ENCODE results near the gene TMEM131L.

DNA sequence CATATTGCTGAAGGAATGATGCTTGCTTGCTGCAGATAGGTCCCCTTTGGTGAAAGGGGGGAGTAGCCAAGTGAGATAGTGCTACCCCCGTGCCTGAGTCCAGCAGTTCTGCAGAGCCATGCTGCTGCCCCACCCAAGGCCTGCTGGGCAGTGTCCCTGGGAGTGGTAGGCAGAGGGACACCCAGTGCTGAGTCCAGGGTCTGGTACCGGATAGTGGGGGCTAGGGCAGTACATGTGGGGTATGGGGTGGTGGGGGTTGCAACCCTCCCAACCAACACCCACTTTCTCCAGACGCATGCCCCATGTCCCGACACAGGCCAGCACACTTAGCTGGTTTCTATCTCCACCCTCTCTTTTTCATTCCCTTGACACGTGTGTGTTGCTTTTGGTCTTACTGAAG, 155.9 kb downstream of the TMEM131L start:
- no peak for TF ChIP-seq POLR2A (IDR thresholded peaks at IDR 0.05; ENCODE audit: low read depth, low read length)
- TF ChIP-seq POLR2AphosphoS5 (IDR thresholded peaks at IDR 0.05; ENCODE audit: low read depth, low read length) = no peak
- TF ChIP-seq TAF1 (IDR thresholded peaks at IDR 0.05; ENCODE audit: low read depth, low read length) = no peak
- no peak for TF ChIP-seq POU2F2 (IDR thresholded peaks at IDR 0.05; ENCODE audit: low read depth, low read length)
- TF ChIP-seq SPI1 (IDR thresholded peaks at IDR 0.05; ENCODE audit: low read depth, low read length) = no peak
- no peak for TF ChIP-seq PAX5 (IDR thresholded peaks at IDR 0.05; ENCODE audit: insufficient read depth, low read length, severe bottlenecking)
